Gastrocnemius medialis (tissue), 4 donors: ENCODE measurements around the gene FRAS1. TPM values are rescaled to one million over a fixed set of nuclear protein-coding genes. Genes with fewer than 3 reads are reported as not detected.

Source experiments
- ATAC-seq, 2 donors: fragments of 150-250 bp; one replicate each; pipeline ENCODE4 v1.9.1; 2016
- DNase-seq, 2 donors: peaks; one replicate each; pipeline ENCODE4 v3.0.0-alpha.2; 2019
- H3K27ac ChIP-seq, 4 donors: fragments of 200-600 bp; sonication (generic); 1 replicate in 1 of 4; 2 replicates in 3 of 4; pipeline ENCODE4 v1.5.1; 2016 to 2018; ENCODE audit warnings: mild to moderate bottlenecking in 2 of 4, moderate library complexity in 1 of 4
- H3K27me3 ChIP-seq, 3 donors: fragments of 200-600 bp; sonication (generic) in 2 of 3; 1 replicate in 1 of 3; 2 replicates in 2 of 3; pipeline versions ENCODE4 v1.5.1 to v1.6.0; 2016 to 2019; ENCODE audit warnings: mild to moderate bottlenecking in 1 of 3, moderate library complexity in 1 of 3
- H3K36me3 ChIP-seq, 2 donors: fragments of 200-600 bp; sonication (generic) in 1 of 2; one replicate each; pipeline ENCODE4 v1.5.1; 2017 to 2018
- H3K4me1 ChIP-seq, 2 donors: fragments of 200-600 bp; sonication (generic) in 1 of 2; one replicate each; pipeline ENCODE4 v1.5.1; 2016 to 2017; ENCODE audit warnings: mild to moderate bottlenecking in 2 of 2
- H3K4me3 ChIP-seq, 4 donors: fragments of 200-600 bp; sonication (generic) in 3 of 4; 1 replicate in 1 of 4; 2 replicates in 3 of 4; pipeline ENCODE4 v1.5.1; 2016 to 2019; ENCODE audit warnings: mild to moderate bottlenecking in 2 of 4
- H3K9me3 ChIP-seq, 3 donors: fragments of 200-600 bp; sonication (generic) in 2 of 3; 1 replicate in 1 of 3; 2 replicates in 2 of 3; pipeline ENCODE4 v1.5.1; 2016 to 2019
- POLR2A ChIP-seq, 2 donors: fragments of 450-650 bp; IDR thresholded peaks; one replicate each; pipeline ENCODE4 v1.6.1; 2017; ENCODE audit warnings: antibody characterized with exemption in 2 of 2, mild to moderate bottlenecking in 2 of 2, moderate library complexity in 2 of 2
- in situ Hi-C, 4 donors: fragments of 200-750 bp; cut with MboI; loops; one replicate each; pipeline versions ENCODE4 v1.15.0 to v1.8.0; 2017; ENCODE audit warnings: low sequenced_read_pairs in 4 of 4
- intact Hi-C: fragments of 100-400 bp; cut with DNase I; formaldehyde crosslinking; loops from one replicate; pipeline ENCODE4 v1.15.1; 2023; ENCODE audit warnings: low total_unique reads
- total RNA-seq, 4 donors: library from RNA; depleted of rRNA; stranded (reverse); fragments of >200 nt; gene quantifications; one replicate each; pipeline versions ENCODE4 v1.1.0 to v1.2.3, GENCODE V29; 2016
- TF ChIP-seq, protein P1 (sequence below), 5 experiments: fragments of 450-650 bp in 3 of 5; fragments of 200-600 bp in 2 of 5; sonication (generic) in 2 of 5; IDR thresholded peaks in 4 of 5; conservative IDR thresholded peaks in 1 of 5; 1 replicate in 4 of 5; 2 replicates in 1 of 5; pipeline ENCODE4 v1.5.1; 2016 to 2019; ENCODE audit warnings: antibody characterized with exemption in 5 of 5, mild to moderate bottlenecking in 3 of 5, moderate library complexity in 3 of 5

Gene FRAS1
- total RNA-seq, 4 donors from 2014 or later, result 0.39 to 0.64 (median 0.46) TPM

DNA sequence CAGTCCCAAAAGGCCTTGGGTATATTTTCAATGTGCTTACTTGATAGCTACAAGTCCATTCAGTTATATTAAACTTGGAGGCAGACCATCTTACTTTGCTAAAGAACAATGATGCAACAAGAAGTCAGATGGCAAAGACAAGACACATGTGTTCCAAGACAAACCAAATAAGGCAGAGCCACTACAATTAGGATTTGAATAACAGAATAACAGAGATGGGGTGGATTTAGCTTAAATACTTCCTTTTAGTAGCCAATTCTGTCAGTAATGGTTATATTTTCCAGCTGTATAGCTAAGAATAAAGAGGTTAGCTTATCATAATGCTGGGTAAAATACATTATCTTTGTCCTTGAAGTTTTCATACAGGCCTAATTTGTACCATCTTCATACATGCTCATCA lies 37.7 kb upstream of the FRAS1 start:
- H3K9me3 ChIP-seq, result no peaks in the 10 kb centered on the region
- peaks cover 7 to 10% of the 10 kb centered on the region in 2 donors for H3K4me1 ChIP-seq
- ATAC-seq, result peak; percentile 24 to 36
- DNase-seq, result no peak
- intact Hi-C loops, result no loop called here
- H3K4me3 ChIP-seq, result no peak overlapping the region
- H3K36me3 ChIP-seq, result no peaks in the 10 kb centered on the region
- no peak overlapping the region for H3K27ac ChIP-seq
- in situ Hi-C loops, result no loop called here
- H3K27me3 ChIP-seq, result no peaks in the 10 kb centered on the region
- TF ChIP-seq, protein P1, sequence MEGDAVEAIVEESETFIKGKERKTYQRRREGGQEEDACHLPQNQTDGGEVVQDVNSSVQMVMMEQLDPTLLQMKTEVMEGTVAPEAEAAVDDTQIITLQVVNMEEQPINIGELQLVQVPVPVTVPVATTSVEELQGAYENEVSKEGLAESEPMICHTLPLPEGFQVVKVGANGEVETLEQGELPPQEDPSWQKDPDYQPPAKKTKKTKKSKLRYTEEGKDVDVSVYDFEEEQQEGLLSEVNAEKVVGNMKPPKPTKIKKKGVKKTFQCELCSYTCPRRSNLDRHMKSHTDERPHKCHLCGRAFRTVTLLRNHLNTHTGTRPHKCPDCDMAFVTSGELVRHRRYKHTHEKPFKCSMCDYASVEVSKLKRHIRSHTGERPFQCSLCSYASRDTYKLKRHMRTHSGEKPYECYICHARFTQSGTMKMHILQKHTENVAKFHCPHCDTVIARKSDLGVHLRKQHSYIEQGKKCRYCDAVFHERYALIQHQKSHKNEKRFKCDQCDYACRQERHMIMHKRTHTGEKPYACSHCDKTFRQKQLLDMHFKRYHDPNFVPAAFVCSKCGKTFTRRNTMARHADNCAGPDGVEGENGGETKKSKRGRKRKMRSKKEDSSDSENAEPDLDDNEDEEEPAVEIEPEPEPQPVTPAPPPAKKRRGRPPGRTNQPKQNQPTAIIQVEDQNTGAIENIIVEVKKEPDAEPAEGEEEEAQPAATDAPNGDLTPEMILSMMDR (IDR thresholded peaks at IDR 0.05 in 4 of 5, conservative IDR thresholded peaks at IDR 0.05 in 1 of 5), result no peak
- no peak for TF ChIP-seq POLR2A (IDR thresholded peaks at IDR 0.05)

DNA sequence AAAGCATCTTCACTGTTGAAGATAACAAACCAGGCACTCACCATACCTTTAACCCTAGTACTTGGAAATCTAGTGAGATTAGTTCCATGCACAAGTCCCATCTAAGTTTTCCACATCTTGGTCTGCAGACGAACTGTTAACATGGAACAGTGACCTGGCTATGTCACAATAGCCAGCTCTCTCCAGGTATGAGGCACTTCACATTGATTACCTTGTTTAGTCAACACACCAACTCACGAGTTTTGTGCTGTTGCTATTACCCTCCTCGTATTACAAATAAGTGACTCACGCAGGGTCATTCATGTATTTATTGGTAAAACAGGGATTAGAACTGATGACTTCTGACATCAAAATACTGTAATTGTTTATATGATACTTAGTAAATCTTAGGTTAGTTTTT lies 36.4 kb upstream of the FRAS1 start:
- no peak for TF ChIP-seq POLR2A (IDR thresholded peaks at IDR 0.05)
- TF ChIP-seq, protein P1 (IDR thresholded peaks at IDR 0.05 in 4 of 5, conservative IDR thresholded peaks at IDR 0.05 in 1 of 5), result no peak
- H3K36me3 ChIP-seq, result no peaks in the 10 kb centered on the region
- no peak overlapping the region for H3K27ac ChIP-seq
- no peak overlapping the region for H3K4me3 ChIP-seq
- H3K27me3 ChIP-seq, result no peaks in the 10 kb centered on the region
- ATAC-seq, result no peak
- no peak for DNase-seq
- peaks cover 7 to 10% of the 10 kb centered on the region in 2 donors for H3K4me1 ChIP-seq
- in situ Hi-C loops (no loop called here), intact Hi-C loops (no loop called here)
- H3K9me3 ChIP-seq, result no peaks in the 10 kb centered on the region

DNA sequence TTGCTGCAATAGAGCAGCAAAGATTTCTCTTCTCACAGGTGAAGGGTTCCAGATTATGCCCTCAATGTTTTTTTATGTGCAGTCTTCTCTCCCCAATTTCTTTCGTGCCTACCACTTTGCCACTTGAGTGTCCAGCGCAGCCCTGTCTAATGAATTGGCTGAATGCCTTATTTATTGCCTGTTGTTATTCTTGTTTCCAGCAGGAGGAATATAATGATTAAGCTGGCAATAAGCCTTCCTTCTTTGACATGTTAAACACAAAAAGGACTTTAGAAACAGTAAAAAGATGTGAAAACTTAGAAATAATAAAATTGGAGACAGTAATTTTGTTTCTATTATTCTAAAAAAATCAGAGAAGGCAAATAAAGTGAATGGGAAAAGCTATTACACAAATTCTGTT lies 34.6 kb upstream of the FRAS1 start:
- DNase-seq, result no peak
- H3K4me1 ChIP-seq, result peaks cover 7 to 10% of the 10 kb centered on the region in 2 donors
- no peaks in the 10 kb centered on the region for H3K9me3 ChIP-seq
- no peak overlapping the region for H3K4me3 ChIP-seq
- no peaks in the 10 kb centered on the region for H3K36me3 ChIP-seq
- H3K27me3 ChIP-seq, result no peaks in the 10 kb centered on the region
- ATAC-seq, result no peak
- in situ Hi-C loops, result no loop called here
- no peak overlapping the region for H3K27ac ChIP-seq
- intact Hi-C loops, result no loop called here
- no peak for TF ChIP-seq POLR2A (IDR thresholded peaks at IDR 0.05)
- TF ChIP-seq, protein P1 (IDR thresholded peaks at IDR 0.05 in 4 of 5, conservative IDR thresholded peaks at IDR 0.05 in 1 of 5), result no peak

DNA sequence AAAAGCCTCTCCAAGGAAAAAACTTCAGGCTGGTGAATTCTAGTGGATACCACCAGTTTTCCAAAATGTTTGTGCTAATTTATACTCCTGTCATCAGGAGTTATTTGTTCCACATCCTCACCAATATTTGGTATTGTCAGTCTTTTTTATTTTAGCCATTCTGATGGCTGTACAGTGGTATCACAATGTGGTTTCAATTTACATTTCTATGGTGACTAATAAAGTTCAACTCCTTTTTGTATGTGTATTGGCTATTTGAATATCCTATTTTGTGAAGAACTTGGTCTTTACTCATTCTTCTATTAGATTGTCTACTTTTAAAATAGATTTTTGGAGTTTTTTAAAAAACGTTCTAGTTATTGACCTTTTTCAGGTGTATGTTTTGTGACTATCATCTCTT lies 33.0 kb upstream of the FRAS1 start:
- Histone ChIP-seq H3K36me3 (no peaks in the 10 kb centered on the region), H3K4me1 (peaks cover 5 to 6% of the 10 kb centered on the region in 2 donors), H3K27me3 (no peaks in the 10 kb centered on the region), H3K4me3 (no peak overlapping the region), H3K27ac (no peak overlapping the region), H3K9me3 (no peaks in the 10 kb centered on the region)
- intact Hi-C loops, result no loop called here
- ATAC-seq, result no peak
- in situ Hi-C loops, result no loop called here
- no peak for DNase-seq
- TF ChIP-seq POLR2A (IDR thresholded peaks at IDR 0.05), result no peak
- TF ChIP-seq, protein P1 (IDR thresholded peaks at IDR 0.05 in 4 of 5, conservative IDR thresholded peaks at IDR 0.05 in 1 of 5), result no peak

DNA sequence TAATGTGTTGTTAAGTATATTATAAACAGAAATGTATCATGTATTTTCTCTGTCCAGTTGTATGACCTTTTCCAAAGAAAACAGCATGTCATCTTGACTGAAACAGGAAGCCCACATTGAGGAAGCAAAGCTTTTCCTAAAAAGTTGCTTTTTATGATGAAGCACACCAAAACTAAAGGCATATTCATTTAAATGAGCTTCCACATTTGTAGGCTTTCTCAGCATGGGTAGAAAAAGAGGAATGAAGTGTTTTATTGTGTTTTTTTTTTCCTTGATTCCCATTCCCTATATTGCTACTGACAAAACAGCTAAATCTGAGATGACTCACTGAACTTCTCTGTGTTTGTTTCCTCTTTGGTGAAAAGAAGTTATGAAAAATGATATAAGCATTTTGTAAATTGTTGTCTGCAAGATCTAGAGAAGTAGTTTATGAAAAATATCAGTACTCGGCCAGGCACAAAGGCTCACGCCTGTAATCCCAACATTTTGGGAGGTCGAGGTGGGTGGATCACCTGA lies 32.5 kb upstream of the FRAS1 start:
- H3K4me1 ChIP-seq, result peaks cover 0 to 2% of the 10 kb centered on the region in 2 donors
- no peaks in the 10 kb centered on the region for H3K9me3 ChIP-seq
- in situ Hi-C loops (no loop called here), intact Hi-C loops (no loop called here)
- H3K27me3 ChIP-seq, result no peaks in the 10 kb centered on the region
- H3K4me3 ChIP-seq, result no peak overlapping the region
- DNase-seq (no peak), ATAC-seq (no peak)
- TF ChIP-seq, protein P1 (IDR thresholded peaks at IDR 0.05 in 4 of 5, conservative IDR thresholded peaks at IDR 0.05 in 1 of 5), result no peak
- TF ChIP-seq POLR2A (IDR thresholded peaks at IDR 0.05), result no peak
- H3K36me3 ChIP-seq, result no peaks in the 10 kb centered on the region
- no peak overlapping the region for H3K27ac ChIP-seq
